T-helper 2 cell treated with Interferon-gamma antibody and Interleukin-4, amounts not matched to agents 100 ng/mL and 5 ng/mL, for 36 hours (primary cell): Measurements from ENCODE around the gene GALNT9. TPM values are rescaled to one million over a fixed set of nuclear protein-coding genes. Genes with fewer than 3 reads are reported as not detected.
"Not testable (repeated sequence)": the region's sequence is repeated elsewhere in the genome, so short reads cannot be mapped to it uniquely, and the experiment has no call there.

Source experiments
- intact Hi-C: fragments of 100-400 bp; cut with micrococcal nuclease; formaldehyde crosslinking; loops from one replicate; pipeline ENCODE4 v1.15.1; 2023
- total RNA-seq: library from RNA; stranded (reverse); gene quantifications from 2 replicates; pipeline ENCODE4 v1.2.3, GENCODE V29; 2022

GALNT9 gene
- total RNA-seq, 1 donor from 2014 or later, result not detected

GRCh38 chr12:132202929-132203721 lies 126.3 kb downstream of the GALNT9 start:
- intact Hi-C loops, result no loop called here

- intact Hi-C loops, result no loop called here
These were observed 127.8 kb downstream of the GALNT9 start for GRCh38 chr12:132201391-132202120.

- intact Hi-C loops, result no loop called here
These were observed 128.6 kb downstream of the GALNT9 start for GRCh38 chr12:132200800-132201199.

GRCh38 chr12:132199526-132200319 lies 129.7 kb downstream of the GALNT9 start:
- intact Hi-C loops, result no loop called here

- intact Hi-C loops, result no loop called here
These were observed 130.3 kb downstream of the GALNT9 start for GRCh38 chr12:132199101-132199500.

GRCh38 chr12:132197581-132198354 lies 131.6 kb downstream of the GALNT9 start:
- intact Hi-C loops, result no loop called here

GRCh38 chr12:132196873-132197390 lies 132.5 kb downstream of the GALNT9 start:
- intact Hi-C loops, result no loop called here

GRCh38 chr12:132196038-132196872 lies 133.1 kb downstream of the GALNT9 start:
- intact Hi-C loops, result no loop called here

- intact Hi-C loops, result not testable (repeated sequence)
These were observed 134.1 kb downstream of the GALNT9 start for GRCh38 chr12:132195242-132195641.

- intact Hi-C loops, result no loop called here
These were observed 134.8 kb downstream of the GALNT9 start for GRCh38 chr12:132194556-132194955.

- intact Hi-C loops, result no loop called here
These were observed 135.3 kb downstream of the GALNT9 start for GRCh38 chr12:132194056-132194455.

- intact Hi-C loops, result no loop called here
These were observed 137.5 kb downstream of the GALNT9 start for GRCh38 chr12:132191715-132192553.

GRCh38 chr12:132190834-132191500 lies 138.4 kb downstream of the GALNT9 start:
- intact Hi-C loops, result no loop called here

GRCh38 chr12:132190012-132190755 lies 139.2 kb downstream of the GALNT9 start:
- intact Hi-C loops, result no loop called here

- intact Hi-C loops, result loop anchor here (1.0 to 2.0 kb wide), 5 partner anchors 27 to 300 kb away; partner anchors contain the start of genes DDX51 and NOC4L
These were observed 139.9 kb downstream of the GALNT9 start for GRCh38 chr12:132189378-132190011.

GRCh38 chr12:132188916-132189325 lies 140.5 kb downstream of the GALNT9 start:
- intact Hi-C loops, result loop anchor here (1.0 to 2.0 kb wide), 5 partner anchors 27 to 300 kb away; partner anchors contain the start of genes DDX51 and NOC4L

- intact Hi-C loops, result loop anchor here (2.0 kb wide), 1 partner anchor 104 kb away; no protein-coding TSS in a partner anchor
These were observed 140.9 kb downstream of the GALNT9 start for GRCh38 chr12:132188451-132188901.
